Subcutaneous adipose tissue (tissue), 4 donors: Measurements from ENCODE around the gene MAGEB18. TPM values are rescaled to one million over a fixed set of nuclear protein-coding genes. Genes with fewer than 3 reads are reported as not detected.

Experiments used
- CTCF ChIP-seq: fragments of 450-650 bp; IDR thresholded peaks from one replicate; pipeline ENCODE4 v1.5.1; 2016; ENCODE audit warnings: low read depth, mild to moderate bottlenecking, control low read depth, antibody characterized with exemption, moderate library complexity
- total RNA-seq, 4 donors: library from RNA; depleted of rRNA; stranded (reverse); fragments of >200 nt; gene quantifications; one replicate each; pipeline ENCODE4 v1.1.0, GENCODE V29; 2016

MAGEB18 gene
- not detected for total RNA-seq

GRCh38 chrX:26138274-26138673 lies at the start of gene MAGEB18:
Gene MAGEB18 (plus strand): TSS chrX:26138343. CDS start chrX:26138986, 643 bp downstream.
- TF ChIP-seq CTCF = no peak

- TF ChIP-seq CTCF = no peak
Measured at GRCh38 chrX:26100421-26100920, 37.7 kb upstream of the MAGEB18 start.

GRCh38 chrX:26109142-26109541 lies 29.0 kb upstream of the MAGEB18 start:
- no peak for TF ChIP-seq CTCF

GRCh38 chrX:26146024-26146423 lies 7.9 kb downstream of the MAGEB18 start:
- TF ChIP-seq CTCF = no peak

- no peak for TF ChIP-seq CTCF
Measured at GRCh38 chrX:26160301-26160700, 22.2 kb downstream of the MAGEB18 start, which contains the start of gene MAGEB6B. Gene MAGEB6B (plus strand): TSS chrX:26160601. CDS start chrX:26160601, 0 bp downstream.

Other genes with a start within 250 kb of the MAGEB18 start
- gene MAGEB6B, start 22.3 kb downstream of the MAGEB18 start, total RNA-seq = not detected
- gene MAGEB6, start 54.1 kb downstream of the MAGEB18 start, total RNA-seq = not detected
- gene MAGEB5, start 77.8 kb downstream of the MAGEB18 start, total RNA-seq = not detected